HG03108 (cell line): ENCODE data around the gene KIAA0040.

ENCODE experiments used
- ATAC-seq: cut with Tn5 transposase; IDR thresholded peaks from one replicate; pipeline ENCODE4 v1.9.1; 2021; ENCODE audit warnings: moderate library complexity; ENCODE audit not compliant: unreplicated experiment

The KIAA0040 gene

GRCh38 chr1:175145899-175146528 is 46.6 kb downstream of the KIAA0040 start:
- ATAC-seq = no peak

GRCh38 chr1:175138579-175138978 is 54.0 kb downstream of the KIAA0040 start:
- ATAC-seq = no peak

DNA sequence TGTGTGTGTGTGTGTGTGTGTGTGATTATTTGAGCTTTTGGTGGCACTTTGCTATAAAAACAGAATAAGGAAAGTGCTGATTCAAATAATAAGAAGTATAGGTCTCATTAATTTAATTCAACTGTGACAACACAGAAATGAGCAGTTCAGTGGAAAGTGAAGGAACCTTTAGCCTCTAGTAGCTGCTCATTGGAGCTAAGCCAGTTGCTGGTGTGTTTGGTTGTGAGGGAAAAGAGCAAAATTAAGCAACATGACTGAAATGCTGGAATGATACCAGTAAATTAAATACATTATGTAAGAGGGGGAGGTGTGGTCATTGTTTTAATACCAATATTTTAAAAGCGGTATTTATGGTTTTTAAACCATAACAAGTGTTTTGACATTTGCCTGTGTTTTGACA is 55.2 kb downstream of the KIAA0040 start:
- ATAC-seq = no peak

- no peak for ATAC-seq
Observed at GRCh38 chr1:175136246-175136645, 56.3 kb downstream of the KIAA0040 start.

GRCh38 chr1:175134500-175134899 is 58.1 kb downstream of the KIAA0040 start:
- ATAC-seq = no peak

GRCh38 chr1:175133673-175134435 is 58.7 kb downstream of the KIAA0040 start:
- ATAC-seq = no peak

DNA sequence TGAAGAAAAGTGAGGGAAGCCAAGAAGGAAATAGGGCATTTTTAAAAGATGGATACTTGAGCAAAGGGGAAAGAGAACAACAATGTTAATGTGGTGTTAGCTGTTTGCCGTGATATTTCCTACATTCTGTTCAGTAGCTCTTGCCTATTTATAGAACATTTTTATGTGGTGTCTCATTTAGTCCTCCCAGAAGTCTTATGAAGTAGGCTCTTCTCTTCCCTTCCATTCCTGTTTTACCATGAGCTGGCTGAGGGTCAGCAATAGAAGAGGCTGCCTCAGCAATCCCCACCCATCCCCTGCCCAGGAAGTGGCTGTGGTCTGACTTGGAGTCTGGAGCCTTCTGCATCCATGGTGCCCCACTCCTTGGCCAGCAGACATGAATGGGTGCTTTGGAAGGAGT is 60.1 kb downstream of the KIAA0040 start:
- no peak for ATAC-seq

GRCh38 chr1:175131095-175131494 is 61.5 kb downstream of the KIAA0040 start:
- no peak for ATAC-seq

DNA sequence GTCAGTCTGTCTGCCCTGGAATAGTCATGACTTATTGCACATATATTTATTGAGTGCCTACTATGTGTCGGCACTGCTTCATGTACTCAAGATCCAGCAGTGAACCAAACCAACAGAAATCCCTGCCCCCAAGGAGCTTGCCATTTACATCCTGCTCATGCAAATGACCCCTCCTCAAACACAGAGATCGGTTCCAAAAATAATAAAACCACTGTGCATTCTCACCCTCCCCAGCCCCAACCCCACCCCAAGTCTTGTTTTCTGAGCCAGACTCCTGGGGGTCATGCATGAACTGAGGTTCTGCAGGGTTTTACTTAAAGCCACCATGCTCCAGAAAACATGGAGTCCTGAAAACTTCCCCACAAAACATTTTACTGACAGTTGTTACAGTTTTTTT is 61.9 kb downstream of the KIAA0040 start:
- ATAC-seq = no peak

DNA sequence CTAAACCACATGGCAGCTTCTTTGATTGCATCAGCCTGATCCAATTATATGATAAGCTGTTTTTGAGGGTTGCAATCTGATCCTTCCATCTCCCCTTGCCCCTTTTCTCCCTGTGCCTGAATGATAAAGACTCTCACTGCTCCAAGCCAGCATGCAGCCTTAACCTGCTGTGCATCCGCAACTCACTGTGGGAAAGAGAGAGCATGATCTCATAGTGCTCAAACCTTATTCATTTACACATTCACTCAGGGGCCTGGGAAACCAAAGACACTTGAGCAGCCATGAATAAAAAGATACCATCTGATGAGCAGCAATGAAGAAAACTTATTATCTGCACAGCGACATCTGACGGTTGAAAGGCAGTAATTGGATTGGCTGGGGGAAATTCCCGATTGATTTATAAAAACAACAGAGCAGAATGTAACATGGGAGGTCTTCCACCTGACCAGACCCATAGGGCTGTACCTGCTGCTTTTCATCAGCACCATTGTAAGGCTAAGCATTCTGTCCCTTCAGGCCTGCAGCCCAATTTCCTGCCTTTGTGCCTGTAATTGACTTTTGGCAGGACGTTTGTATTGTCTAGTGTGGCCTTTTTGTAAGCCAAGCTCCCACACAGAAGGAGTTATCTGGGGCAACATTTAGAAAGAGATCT is 62.5 kb downstream of the KIAA0040 start:
- no peak for ATAC-seq

DNA sequence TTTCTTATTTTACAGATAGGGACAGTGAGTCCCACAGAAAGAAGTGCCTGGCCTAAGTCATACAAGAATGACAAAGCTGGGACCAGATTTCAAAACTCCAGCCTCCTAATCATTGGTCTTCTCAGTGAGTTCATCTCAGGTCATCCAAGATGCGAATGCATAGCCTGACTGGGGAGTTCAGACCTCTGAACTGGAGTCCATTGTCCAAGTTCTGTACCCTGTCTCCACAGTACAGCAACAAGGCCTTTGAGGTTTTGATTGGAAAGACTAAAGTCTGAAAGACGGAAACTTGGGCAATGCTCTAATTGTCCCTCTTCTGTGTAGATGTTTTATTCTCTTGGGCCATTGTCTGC is 63.0 kb downstream of the KIAA0040 start:
- no peak for ATAC-seq

DNA sequence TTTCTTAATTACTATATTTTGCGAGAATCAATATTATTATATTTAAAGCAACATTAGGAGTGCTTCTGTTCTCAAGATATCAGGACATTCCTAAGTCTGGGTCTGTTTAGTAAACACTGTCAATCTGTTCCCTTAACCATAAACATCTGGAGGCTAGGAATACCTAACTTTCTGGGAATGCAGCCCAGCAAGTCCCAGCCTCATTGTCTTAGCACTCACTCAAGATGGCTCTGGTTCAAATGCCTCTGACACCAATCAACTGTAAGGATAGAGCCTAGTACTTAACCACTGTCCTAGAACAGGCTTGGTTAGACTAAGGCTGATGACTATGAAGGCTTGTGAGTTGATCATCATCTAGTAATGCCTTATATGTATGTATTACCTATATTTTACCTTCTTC is 63.4 kb downstream of the KIAA0040 start:
- ATAC-seq = no peak

DNA sequence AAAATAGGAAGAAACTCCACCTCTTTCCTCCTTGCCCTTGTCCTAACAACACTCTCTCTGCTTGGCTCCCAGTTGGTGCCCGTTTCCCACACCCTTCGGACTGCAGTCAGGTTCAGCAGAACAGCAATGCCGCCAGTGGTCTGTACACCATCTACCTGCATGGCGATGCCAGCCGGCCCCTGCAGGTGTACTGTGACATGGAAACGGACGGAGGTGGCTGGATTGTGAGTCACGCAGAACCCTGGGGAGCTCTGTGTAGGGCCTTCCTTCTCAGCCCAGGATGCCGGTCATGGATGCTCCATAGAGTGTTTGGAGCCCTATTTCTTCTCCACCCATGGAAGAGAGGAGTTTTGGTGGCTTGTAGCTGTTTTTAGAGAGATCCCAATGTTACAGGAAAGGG is 64.1 kb downstream of the KIAA0040 start:
- no peak for ATAC-seq

DNA sequence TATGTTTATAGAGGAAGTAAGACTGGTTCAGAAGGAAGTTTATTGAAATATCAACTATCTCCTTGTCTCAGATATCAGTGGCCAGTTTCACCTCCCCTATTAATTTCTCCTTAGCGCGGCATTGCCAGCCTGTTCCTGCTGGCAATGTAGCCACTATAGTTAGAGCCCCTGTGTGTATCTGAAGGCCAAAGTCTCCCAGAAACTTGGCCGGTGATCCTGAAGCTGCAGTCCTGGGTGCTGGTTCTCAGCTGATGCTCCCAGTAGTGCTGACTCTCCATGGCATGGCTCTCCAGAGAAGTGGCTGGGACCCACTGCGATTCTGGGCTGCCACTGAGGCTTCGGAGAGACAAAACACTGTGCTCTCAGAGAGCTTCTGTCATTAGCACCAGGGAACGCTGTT is 65.0 kb downstream of the KIAA0040 start:
- ATAC-seq = no peak

DNA sequence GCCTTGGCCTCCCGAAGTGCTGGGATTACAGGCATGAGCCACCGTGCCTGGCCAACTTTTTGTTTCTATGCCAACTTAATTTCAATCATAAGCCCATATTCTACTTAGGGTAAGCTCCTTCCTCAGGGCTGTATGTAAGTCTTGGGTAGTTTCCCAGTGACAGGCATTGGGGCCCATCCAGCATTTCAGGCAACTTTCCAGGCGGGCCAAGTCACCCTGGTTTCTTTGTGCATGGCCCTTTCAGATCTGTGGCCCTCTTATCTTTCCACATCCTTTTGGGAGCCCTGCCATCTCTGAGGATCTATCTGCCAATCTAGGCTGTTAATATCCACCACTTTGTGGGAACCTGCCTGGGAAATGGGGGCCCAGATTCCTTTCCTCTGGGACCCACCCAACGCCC is 66.2 kb downstream of the KIAA0040 start:
- no peak for ATAC-seq

GRCh38 chr1:175124861-175125260 is 67.7 kb downstream of the KIAA0040 start:
- ATAC-seq = no peak

DNA sequence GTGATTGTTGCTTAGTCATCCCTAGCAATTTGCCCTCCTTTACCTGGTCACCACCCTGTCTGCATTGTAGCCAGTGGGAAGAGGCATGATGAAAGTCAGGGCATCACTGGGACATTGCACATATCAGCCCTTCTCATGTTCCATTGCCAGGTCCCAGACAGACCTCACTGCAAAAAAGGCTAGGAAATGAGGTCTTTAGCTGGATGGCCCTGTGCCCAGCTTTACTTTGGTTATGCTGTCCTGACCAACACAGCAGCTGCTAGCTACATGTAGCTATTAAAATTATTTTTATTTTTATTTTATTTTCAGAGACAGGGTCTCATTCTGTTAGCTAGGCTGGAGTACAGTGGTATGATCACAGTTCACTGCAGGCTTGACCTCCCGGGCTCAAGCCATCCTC is 72.1 kb downstream of the KIAA0040 start:
- ATAC-seq = no peak

DNA sequence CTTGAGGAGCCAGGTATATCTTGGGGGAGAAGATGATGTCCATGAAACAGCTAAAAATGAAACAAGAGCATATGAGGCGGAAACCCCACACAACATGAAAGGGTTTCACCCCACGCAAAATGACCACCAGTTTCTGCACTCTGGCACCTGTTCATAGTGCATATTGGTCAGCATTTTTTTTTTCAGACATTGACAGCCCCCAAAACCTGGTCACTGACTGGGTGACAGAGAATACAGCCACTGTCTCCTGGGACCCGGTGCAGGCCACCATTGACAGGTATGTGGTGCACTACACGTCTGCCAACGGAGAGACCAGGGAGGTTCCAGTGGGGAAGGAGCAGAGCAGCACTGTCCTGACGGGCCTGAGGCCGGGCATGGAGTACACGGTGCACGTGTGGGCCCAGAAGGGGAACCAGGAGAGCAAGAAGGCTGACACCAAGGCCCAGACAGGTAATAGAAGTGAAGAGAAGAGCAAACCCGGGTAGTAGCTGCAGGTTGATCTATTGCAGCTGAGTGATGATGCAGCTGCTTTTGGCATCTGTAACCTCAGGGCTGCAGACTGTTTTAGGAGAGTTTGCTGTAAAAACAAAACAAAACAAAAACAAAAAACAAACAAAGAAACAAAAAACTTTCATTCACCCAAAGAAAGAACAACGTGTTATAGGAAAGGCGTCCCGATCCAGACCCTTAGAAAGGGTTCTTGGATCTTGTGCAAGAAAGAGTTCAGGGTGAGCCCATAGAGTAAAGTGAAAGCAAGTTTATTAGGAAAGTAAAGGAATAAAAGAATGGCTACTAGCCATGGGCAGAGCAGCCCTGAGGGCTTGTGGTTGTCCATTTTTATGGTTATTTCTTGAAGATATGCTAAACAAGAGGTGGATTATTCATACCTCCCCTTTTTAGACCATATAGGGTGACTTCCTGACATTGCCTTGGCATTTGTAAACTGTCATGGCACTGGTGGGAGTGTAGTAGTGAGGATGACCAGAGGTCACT is 73.9 kb downstream of the KIAA0040 start:
- no peak for ATAC-seq

DNA sequence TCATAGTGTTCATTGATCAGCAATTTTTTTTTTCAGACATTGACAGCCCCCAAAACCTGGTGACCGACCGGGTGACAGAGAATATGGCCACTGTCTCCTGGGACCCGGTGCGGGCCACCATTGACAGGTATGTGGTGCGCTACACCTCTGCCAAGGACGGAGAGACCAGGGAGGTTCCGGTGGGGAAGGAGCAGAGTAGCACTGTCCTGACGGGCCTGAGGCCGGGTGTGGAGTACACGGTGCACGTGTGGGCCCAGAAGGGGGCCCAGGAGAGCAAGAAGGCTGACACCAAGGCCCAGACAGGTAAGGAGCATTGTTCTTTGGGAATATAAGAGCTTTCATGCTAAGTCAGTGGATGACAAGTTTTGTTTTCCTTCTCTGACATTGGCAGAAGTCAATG is 75.7 kb downstream of the KIAA0040 start:
- ATAC-seq = no peak

- no peak for ATAC-seq
Observed at GRCh38 chr1:175116210-175116798, 76.3 kb downstream of the KIAA0040 start.

- no peak for ATAC-seq
Observed at GRCh38 chr1:175114996-175115395, 77.6 kb downstream of the KIAA0040 start.
